ENCODE data around the gene ABCC6.

DNA sequence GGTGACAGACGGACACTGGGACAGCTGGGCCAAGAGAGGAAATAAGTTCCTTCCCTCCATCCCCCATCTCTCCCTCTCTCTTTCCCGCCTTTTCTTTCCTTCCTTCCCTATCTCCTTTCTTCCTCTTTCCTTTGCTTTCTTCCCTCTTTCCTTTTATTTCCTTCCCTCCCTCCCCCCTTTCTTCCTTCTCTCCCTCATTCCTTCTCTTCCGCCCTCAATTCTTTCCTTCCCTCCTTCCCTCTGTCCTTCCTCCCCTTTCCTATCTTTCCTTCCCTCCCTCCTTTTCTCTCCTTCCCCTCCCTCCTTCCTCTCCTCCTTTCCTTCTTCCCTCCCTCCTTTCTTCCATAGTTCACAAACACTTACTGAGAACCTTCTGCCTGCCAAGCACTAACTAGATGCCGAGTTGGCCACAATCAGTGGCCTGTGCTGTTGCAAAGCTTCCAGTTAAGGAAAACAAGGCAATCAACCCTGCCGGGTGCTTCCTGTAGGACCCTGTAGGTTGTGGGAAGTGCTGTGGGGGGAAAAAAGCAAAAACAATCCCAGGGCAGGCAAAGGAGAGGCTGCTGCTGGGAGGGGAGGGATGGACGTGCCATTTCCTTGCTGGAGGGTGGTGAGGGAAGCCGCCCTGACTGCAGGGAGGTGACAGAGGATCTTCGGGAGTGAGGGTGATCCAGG, 31.7 kb downstream of the ABCC6 start:
- TF ChIP-seq GATA3 (IDR thresholded peaks at IDR 0.05; ENCODE audit: low read depth, low read length) (no peak), GATA2 (IDR thresholded peaks at IDR 0.05; ENCODE audit: low read depth, low read length) (no peak)

Data from SH-SY5Y (cell line).